B cell (primary cell): ENCODE data around the gene IDI2. TPM values are rescaled to one million over a fixed set of nuclear protein-coding genes. Genes with fewer than 3 reads are reported as not detected.

Source experiments
- ATAC-seq: fragments of 200-7000 bp; cut with Tn5 transposase; one replicate; pipeline ENCODE4 v1.10.0; 2021; ENCODE audit warnings: low read depth, mild to moderate bottlenecking, moderate number of reproducible peaks, moderate library complexity
- CTCF ChIA-PET: fragments of 350-600 bp; sonication (Branson Sonifier 250); formaldehyde crosslinking; loops from one replicate; lab custom pipeline; 2021; ENCODE audit warnings: antibody characterized with exemption, inconsistent platforms; lab: Charles Lee
- POLR2A ChIA-PET: fragments of 350-600 bp; sonication (Branson Sonifier 250); formaldehyde crosslinking; loops from one replicate; lab custom pipeline; 2021; ENCODE audit warnings: antibody characterized with exemption; lab: Charles Lee
- DNase-seq: peaks from one replicate; pipeline ENCODE4 v3.0.0; 2013
- H2AFZ ChIP-seq: 2 replicates; pipeline ENCODE4 v1.6.1; 2012; ENCODE audit warnings: mild to moderate bottlenecking, low read depth, low read length; ENCODE audit not compliant: insufficient read depth, poor library complexity, severe bottlenecking
- H3K27ac ChIP-seq, 2 donors: 1 replicate in 1 of 2; 2 replicates in 1 of 2; pipeline ENCODE4 v1.5.1; 2012 to 2013; ENCODE audit warnings: low read length in 2 of 2, mild to moderate bottlenecking in 2 of 2, moderate library complexity in 1 of 2
- H3K27me3 ChIP-seq, 4 experiments: fragments of 200-600 bp in 1 of 4; sonication (generic) in 1 of 4; replicated peaks in 1 of 4; 1 replicate in 2 of 4; 2 replicates in 2 of 4; pipeline versions ENCODE4 v1.6.1 to v1.7.0; 2013 to 2016; ENCODE audit warnings: low read length in 3 of 4, mild to moderate bottlenecking in 2 of 4, mixed read lengths in 1 of 4, moderate library complexity in 1 of 4; ENCODE audit not compliant: insufficient read depth in 4 of 4, control insufficient read depth in 3 of 4; ENCODE audit errors: control extremely low read depth in 1 of 4
- H3K36me3 ChIP-seq, 2 experiments: replicated peaks in 1 of 2; 1 replicate in 1 of 2; 2 replicates in 1 of 2; pipeline versions ENCODE4 v1.6.1 to v1.7.1; 2013; ENCODE audit warnings: low read length in 1 of 2; ENCODE audit not compliant: insufficient read depth in 2 of 2, control insufficient read depth in 1 of 2; ENCODE audit errors: control extremely low read depth in 1 of 2, extremely low read depth in 1 of 2
- H3K4me1 ChIP-seq, 2 donors: fragments of 200-600 bp in 1 of 2; sonication (generic) in 1 of 2; 1 replicate in 1 of 2; 2 replicates in 1 of 2; pipeline versions ENCODE4 v1.5.1 to v1.6.1; 2013 to 2017; ENCODE audit warnings: low read length in 2 of 2; ENCODE audit not compliant: control insufficient read depth in 2 of 2, insufficient read depth in 2 of 2
- H3K4me2 ChIP-seq: replicated peaks from 2 replicates; pipeline ENCODE3; 2012; ENCODE audit warnings: mild to moderate bottlenecking, low read depth, low read length; ENCODE audit not compliant: poor library complexity, severe bottlenecking
- H3K4me3 ChIP-seq, 5 experiments: fragments of 200-600 bp in 1 of 5; sonication (generic) in 1 of 5; 1 replicate in 3 of 5; 2 replicates in 2 of 5; pipeline versions ENCODE4 v1.5.1 to v1.7.0; 2011 to 2016; ENCODE audit warnings: low read length in 4 of 5, mild to moderate bottlenecking in 4 of 5, low read depth in 2 of 5, control low read depth in 1 of 5, moderate library complexity in 1 of 5; ENCODE audit not compliant: insufficient read depth in 1 of 5; ENCODE audit errors: control extremely low read depth in 1 of 5, extremely low read depth in 1 of 5
- H3K79me2 ChIP-seq: fragments of 200-600 bp; sonication (generic); one replicate; pipeline ENCODE4 v1.6.0; 2016; ENCODE audit warnings: low read length; ENCODE audit not compliant: control insufficient read depth, insufficient read depth
- H3K9ac ChIP-seq: fragments of 200-600 bp; sonication (generic); 2 replicates; pipeline ENCODE4 v1.6.1; 2017; ENCODE audit warnings: mild to moderate bottlenecking, low read length, moderate library complexity
- H3K9me3 ChIP-seq, 3 donors: one replicate each; pipeline versions ENCODE4 v1.6.1 to v1.7.1; 2013; ENCODE audit warnings: low read length in 2 of 3; ENCODE audit not compliant: control insufficient read depth in 2 of 3, insufficient read depth in 1 of 3; ENCODE audit errors: control extremely low read depth in 1 of 3
- H4K20me1 ChIP-seq: 2 replicates; pipeline ENCODE4 v1.6.0; 2012; ENCODE audit warnings: mild to moderate bottlenecking, low read length; ENCODE audit not compliant: insufficient read depth, control insufficient read depth, poor library complexity, severe bottlenecking
- H3K27ac Mint-ChIP-seq: one replicate; pipeline ENCODE4 v1.8.0; 2021; ENCODE audit warnings: mixed read lengths
- H3K27me3 Mint-ChIP-seq: one replicate; pipeline ENCODE4 v1.8.0; 2021; ENCODE audit warnings: mixed read lengths
- H3K4me1 Mint-ChIP-seq: one replicate; pipeline ENCODE4 v1.8.0; 2021; ENCODE audit warnings: mixed read lengths
- H3K4me3 Mint-ChIP-seq: one replicate; pipeline ENCODE4 v1.8.0; 2021; ENCODE audit warnings: mixed read lengths
- H3K9me3 Mint-ChIP-seq: one replicate; pipeline ENCODE4 v1.8.0; 2022; ENCODE audit warnings: mixed read lengths; ENCODE audit not compliant: insufficient read depth
- CTCF ChIP-seq: fragments of 200-600 bp; IDR thresholded peaks from one replicate; pipeline ENCODE4 v1.8.0; 2022; ENCODE audit warnings: antibody characterized with exemption, mild to moderate bottlenecking
- EZH2 ChIP-seq: IDR thresholded peaks from 2 replicates; pipeline ENCODE4 v1.6.1; 2012; ENCODE audit warnings: borderline replicate concordance, low read depth, mild to moderate bottlenecking, moderate library complexity, low read length; ENCODE audit not compliant: insufficient read depth, poor library complexity, severe bottlenecking
- WGBS: methylation state at CpG from one replicate; pipeline ENCODE4 v1.1.5; 2013; ENCODE audit warnings: missing lambda C conversion rate; ENCODE audit not compliant: insufficient coverage; 5-methylcytosine and 5-hydroxymethylcytosine counted together
- intact Hi-C: fragments of 100-400 bp; cut with micrococcal nuclease; formaldehyde crosslinking; loops from one replicate; pipeline ENCODE4 v1.10.0; 2022
- polyA plus RNA-seq: library from polyadenylated mRNA; depleted of rRNA; stranded (reverse); fragments of >200 nt; gene quantifications from 2 replicates; pipeline ENCODE4 v1.2.3, GENCODE V29; 2012
- total RNA-seq, 2 donors: library from RNA; stranded (reverse); fragments of 120-200 nt in 1 of 2; gene quantifications; 1 replicate in 1 of 2; 2 replicates in 1 of 2; pipeline versions ENCODE4 v1.2.3 to v1.2.4, GENCODE V29; 2013 to 2022

Gene IDI2
- total and polyA plus RNA-seq, 2 donors (not counting 1 experiment from before 2014, with no cell fraction given): not detected

GRCh38 chr10:1050145-1050544, 24.5 kb upstream of the IDI2 start:
- Histone ChIP-seq H3K27ac (peak overlapping the region; percentile 99 to 100), H3K9me3 (no peaks in the 10 kb centered on the region), H3K9ac (peak overlapping the region; percentile 97), H3K27me3 (no peaks in the 10 kb centered on the region), H3K4me3 (peak overlapping the region; percentile 79 to 95 (median 89)), H3K79me2 (peaks cover 74% of the 10 kb centered on the region), H3K4me1 (peaks cover 41 to 49% of the 10 kb centered on the region in 2 donors), H3K36me3 (peaks cover 16 to 31% of the 10 kb centered on the region in 2 experiments), H4K20me1 (peaks cover 34% of the 10 kb centered on the region), H2AFZ (no peak overlapping the region), H3K4me2 (peak overlapping the region; percentile 91)
- ATAC-seq (no peak), DNase-seq (no peak)
- Mint-ChIP-seq H3K9me3 (peaks cover 2% of the 10 kb centered on the region), H3K27ac (peak overlapping the region; percentile 97), H3K4me1 (peaks cover 64% of the 10 kb centered on the region), H3K4me3 (peak overlapping the region; percentile 92), H3K27me3 (no peaks in the 10 kb centered on the region)
- intact Hi-C loops: no loop called here
- ChIA-PET POLR2A (interaction anchor here (0.6 to 2.3 kb wide), 3 partner anchors 8 to 199 kb away, joined by 6 to 11 read pairs (median 11); partner anchors contain the start of gene GTPBP4), CTCF (interaction anchor here (1.3 kb wide), 1 partner anchor 57 kb away, joined by 3 read pairs; no protein-coding TSS in a partner anchor)
- TF ChIP-seq EZH2: no peak
- no peak for TF ChIP-seq CTCF
- whole genome bisulfite sequencing: no CpG with 5 or more reads among the region's 5 CpGs

GRCh38 chr10:1049425-1049958, 23.8 kb upstream of the IDI2 start:
- Mint-ChIP-seq H3K4me3 (peak overlapping the region; percentile 92), H3K27me3 (no peaks in the 10 kb centered on the region), H3K9me3 (peaks cover 2% of the 10 kb centered on the region), H3K27ac (peak overlapping the region; percentile 97), H3K4me1 (peaks cover 64% of the 10 kb centered on the region)
- Histone ChIP-seq H3K79me2 (peaks cover 67% of the 10 kb centered on the region), H3K27me3 (no peaks in the 10 kb centered on the region), H3K4me2 (peak overlapping the region; percentile 91), H3K9me3 (no peaks in the 10 kb centered on the region), H3K4me3 (peak overlapping the region; percentile 79 to 95 (median 89)), H4K20me1 (peaks cover 27% of the 10 kb centered on the region), H2AFZ (peak overlapping the region; percentile 51), H3K9ac (peak overlapping the region; percentile 97), H3K27ac (peak overlapping the region; percentile 99 to 100), H3K36me3 (peaks cover 16 to 31% of the 10 kb centered on the region in 2 experiments), H3K4me1 (peaks cover 41 to 49% of the 10 kb centered on the region in 2 donors)
- TF ChIP-seq CTCF (no peak), EZH2 (no peak)
- CTCF ChIA-PET: interaction anchor here (1.3 kb wide), 1 partner anchor 57 kb away, joined by 3 read pairs; no protein-coding TSS in a partner anchor
- WGBS: under 1% methylated on average over 27 of the region's 34 CpGs
- DNase-seq (no peak), ATAC-seq (no peak)
- POLR2A ChIA-PET: interaction anchor here (1.2 to 2.3 kb wide), 4 partner anchors 8 to 120 kb away, joined by 4 to 11 read pairs (median 7); partner anchors contain the start of genes GTPBP4 and LARP4B
- intact Hi-C loops: loop anchor here (1.0 to 10.0 kb wide), 4 partner anchors 61 to 922 kb away; partner anchors contain the start of genes GTPBP4 and LARP4B
